Stimulated activated naive B cell treated with anti-CD40 and anti-IgM and Interleukin-4, amounts not matched to agents 10 μg/mL and 1 μg/mL and 100 μg/mL, for 72 hours (primary cell): ENCODE results near the gene FRMD5.

Experiments used
- ATAC-seq, 2 donors: fragments of 150-1000 bp; cut with Tn5 transposase; replicated peaks; 2 replicates each; pipeline ENCODE4 v1.10.0; 2021; ENCODE audit warnings: moderate library complexity in 1 of 2
- DNase-seq: peaks from one replicate; pipeline ENCODE4 v3.0.0; 2021
- H3K27ac Mint-ChIP-seq: one replicate; pipeline ENCODE4 v1.8.0; 2022; ENCODE audit warnings: mild to moderate bottlenecking, mixed read lengths
- H3K27me3 Mint-ChIP-seq, 2 donors: one replicate each; pipeline ENCODE4 v1.8.0; 2022; ENCODE audit warnings: mixed read lengths in 2 of 2
- H3K36me3 Mint-ChIP-seq, 2 donors: one replicate each; pipeline ENCODE4 v1.8.0; 2022; ENCODE audit warnings: mixed read lengths in 2 of 2, mild to moderate bottlenecking in 1 of 2
- H3K4me1 Mint-ChIP-seq, 2 donors: one replicate each; pipeline ENCODE4 v1.8.0; 2022; ENCODE audit warnings: mixed read lengths in 2 of 2, mild to moderate bottlenecking in 1 of 2
- H3K4me3 Mint-ChIP-seq, 2 donors: one replicate each; pipeline ENCODE4 v1.8.0; 2022; ENCODE audit warnings: mild to moderate bottlenecking in 2 of 2, mixed read lengths in 2 of 2, moderate library complexity in 1 of 2
- H3K9me3 Mint-ChIP-seq, 2 donors: one replicate each; pipeline ENCODE4 v1.8.0; 2022; ENCODE audit warnings: mixed read lengths in 2 of 2, mild to moderate bottlenecking in 1 of 2

FRMD5 gene

GRCh38 chr15:44147636-44148035, 47.4 kb downstream of the FRMD5 start:
- no peak overlapping the region for H3K27ac Mint-ChIP-seq
- H3K27me3 Mint-ChIP-seq = peaks cover 15 to 21% of the 10 kb centered on the region in 2 donors
- no peak overlapping the region for H3K4me3 Mint-ChIP-seq
- no peaks in the 10 kb centered on the region for H3K9me3 Mint-ChIP-seq
- no peaks in the 10 kb centered on the region for H3K4me1 Mint-ChIP-seq
- no peak for DNase-seq
- no peaks in the 10 kb centered on the region for H3K36me3 Mint-ChIP-seq
- ATAC-seq = no peak

GRCh38 chr15:44145495-44145894, 49.6 kb downstream of the FRMD5 start:
- Mint-ChIP-seq H3K9me3 (no peaks in the 10 kb centered on the region), H3K27ac (no peak overlapping the region), H3K27me3 (peaks cover 15 to 21% of the 10 kb centered on the region in 2 donors), H3K4me3 (no peak overlapping the region), H3K4me1 (no peaks in the 10 kb centered on the region), H3K36me3 (no peaks in the 10 kb centered on the region)
- DNase-seq = no peak
- no peak for ATAC-seq

- no peak for ATAC-seq
- no peak overlapping the region for H3K27ac Mint-ChIP-seq
- no peak for DNase-seq
- H3K4me1 Mint-ChIP-seq = no peaks in the 10 kb centered on the region
- peaks cover 15 to 18% of the 10 kb centered on the region in 2 donors for H3K27me3 Mint-ChIP-seq
- no peaks in the 10 kb centered on the region for H3K36me3 Mint-ChIP-seq
- H3K9me3 Mint-ChIP-seq = no peaks in the 10 kb centered on the region
- H3K4me3 Mint-ChIP-seq = no peak overlapping the region
Observed at GRCh38 chr15:44144992-44145391, 50.1 kb downstream of the FRMD5 start.

GRCh38 chr15:44144184-44144583, 50.9 kb downstream of the FRMD5 start:
- no peaks in the 10 kb centered on the region for H3K4me1 Mint-ChIP-seq
- ATAC-seq = no peak
- no peak for DNase-seq
- H3K27me3 Mint-ChIP-seq = peaks cover 10 to 13% of the 10 kb centered on the region in 2 donors
- H3K4me3 Mint-ChIP-seq = no peak overlapping the region
- no peaks in the 10 kb centered on the region for H3K9me3 Mint-ChIP-seq
- no peak overlapping the region for H3K27ac Mint-ChIP-seq
- H3K36me3 Mint-ChIP-seq = no peaks in the 10 kb centered on the region

- Mint-ChIP-seq H3K4me3 (no peak overlapping the region), H3K27ac (no peak overlapping the region), H3K27me3 (peaks cover 5 to 6% of the 10 kb centered on the region in 2 donors), H3K9me3 (no peaks in the 10 kb centered on the region), H3K4me1 (no peaks in the 10 kb centered on the region), H3K36me3 (no peaks in the 10 kb centered on the region)
- DNase-seq = no peak
- no peak for ATAC-seq
Observed at GRCh38 chr15:44137750-44138149, 57.3 kb downstream of the FRMD5 start.

- Mint-ChIP-seq H3K4me1 (no peaks in the 10 kb centered on the region), H3K4me3 (no peak overlapping the region), H3K27me3 (peaks cover 8 to 11% of the 10 kb centered on the region in 2 donors), H3K9me3 (no peaks in the 10 kb centered on the region), H3K27ac (no peak overlapping the region), H3K36me3 (no peaks in the 10 kb centered on the region)
- no peak for DNase-seq
- no peak for ATAC-seq
Observed at GRCh38 chr15:44136991-44137477, 58.0 kb downstream of the FRMD5 start.

- H3K4me3 Mint-ChIP-seq = no peak overlapping the region
- DNase-seq (no peak), ATAC-seq (no peak)
- H3K27ac Mint-ChIP-seq = no peak overlapping the region
- peaks cover 15 to 22% of the 10 kb centered on the region in 2 donors for H3K27me3 Mint-ChIP-seq
- no peaks in the 10 kb centered on the region for H3K9me3 Mint-ChIP-seq
- no peaks in the 10 kb centered on the region for H3K36me3 Mint-ChIP-seq
- H3K4me1 Mint-ChIP-seq = no peaks in the 10 kb centered on the region
Observed at GRCh38 chr15:44132057-44132456, 63.0 kb downstream of the FRMD5 start.

- Mint-ChIP-seq H3K36me3 (no peaks in the 10 kb centered on the region), H3K4me1 (no peaks in the 10 kb centered on the region), H3K9me3 (no peaks in the 10 kb centered on the region), H3K4me3 (no peak overlapping the region), H3K27ac (no peak overlapping the region), H3K27me3 (peaks cover 21 to 28% of the 10 kb centered on the region in 2 donors)
- DNase-seq (no peak), ATAC-seq (no peak)
Observed at GRCh38 chr15:44130778-44131177, 64.3 kb downstream of the FRMD5 start.

DNA sequence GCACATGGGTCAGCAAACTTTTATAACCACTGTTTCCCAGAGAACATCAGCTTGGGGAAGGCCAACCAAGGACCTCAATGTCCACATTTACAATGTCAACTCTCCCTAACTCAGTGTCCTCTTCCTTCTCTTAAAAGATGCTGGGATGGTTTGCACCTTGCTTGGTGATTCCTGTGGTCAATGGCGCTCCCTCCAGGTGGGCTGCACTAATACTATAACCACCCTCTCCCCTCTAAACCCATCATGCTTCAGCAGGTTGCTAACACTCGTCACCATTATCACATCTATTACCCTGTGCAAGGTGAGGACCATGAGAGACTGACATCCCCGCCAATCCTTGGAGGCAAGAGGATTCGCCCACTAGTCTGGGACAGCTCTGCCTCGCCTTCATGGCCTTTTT, 65.2 kb downstream of the FRMD5 start:
- Mint-ChIP-seq H3K9me3 (no peaks in the 10 kb centered on the region), H3K27me3 (peaks cover 20 to 27% of the 10 kb centered on the region in 2 donors), H3K27ac (no peak overlapping the region), H3K4me3 (no peak overlapping the region), H3K36me3 (no peaks in the 10 kb centered on the region), H3K4me1 (no peaks in the 10 kb centered on the region)
- no peak for ATAC-seq
- DNase-seq = no peak

DNA sequence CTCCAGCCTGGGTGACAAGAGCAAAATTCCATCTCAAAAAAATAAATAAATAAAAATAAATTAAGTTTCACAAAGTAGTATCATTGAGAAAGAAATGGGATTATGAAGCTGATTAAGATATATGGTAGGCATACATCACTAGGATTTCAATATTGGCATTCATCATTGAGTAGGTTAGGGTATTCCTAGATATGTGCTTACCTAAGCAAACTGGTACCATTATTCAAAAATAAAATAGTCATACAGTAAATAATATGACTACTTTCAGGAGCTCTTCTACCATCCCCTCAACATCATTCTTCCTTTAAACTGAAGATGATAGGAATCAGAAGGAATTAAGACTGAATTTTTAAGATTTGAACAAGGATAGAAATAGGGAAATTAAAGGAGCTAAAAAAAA, 66.6 kb downstream of the FRMD5 start:
- no peaks in the 10 kb centered on the region for H3K36me3 Mint-ChIP-seq
- H3K27me3 Mint-ChIP-seq = peaks cover 16 to 22% of the 10 kb centered on the region in 2 donors
- H3K9me3 Mint-ChIP-seq = no peaks in the 10 kb centered on the region
- no peak for ATAC-seq
- H3K4me3 Mint-ChIP-seq = no peak overlapping the region
- H3K4me1 Mint-ChIP-seq = no peaks in the 10 kb centered on the region
- no peak overlapping the region for H3K27ac Mint-ChIP-seq
- DNase-seq = no peak

DNA sequence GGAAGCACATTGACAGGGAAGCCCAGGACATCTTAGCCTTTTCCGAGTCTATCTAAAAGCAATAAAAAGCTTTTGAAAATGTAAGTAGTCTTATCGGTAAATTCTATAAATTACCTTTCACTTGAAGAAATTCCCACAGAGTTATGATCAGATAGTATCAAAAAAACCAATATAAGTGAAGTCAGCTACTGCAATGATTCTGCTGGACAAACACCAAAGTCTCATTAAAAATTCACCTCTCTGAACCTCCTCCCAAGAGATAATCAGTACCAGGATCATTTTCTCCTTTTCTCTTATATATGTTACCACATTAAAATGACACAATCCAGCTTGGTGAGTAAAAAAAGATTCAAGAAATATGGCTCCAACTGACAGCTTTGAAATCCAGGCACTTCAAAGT, 69.2 kb downstream of the FRMD5 start:
- Mint-ChIP-seq H3K9me3 (no peaks in the 10 kb centered on the region), H3K4me1 (no peaks in the 10 kb centered on the region), H3K36me3 (no peaks in the 10 kb centered on the region), H3K27me3 (peaks cover 12 to 15% of the 10 kb centered on the region in 2 donors), H3K27ac (no peak overlapping the region), H3K4me3 (no peak overlapping the region)
- no peak for DNase-seq
- ATAC-seq = no peak

DNA sequence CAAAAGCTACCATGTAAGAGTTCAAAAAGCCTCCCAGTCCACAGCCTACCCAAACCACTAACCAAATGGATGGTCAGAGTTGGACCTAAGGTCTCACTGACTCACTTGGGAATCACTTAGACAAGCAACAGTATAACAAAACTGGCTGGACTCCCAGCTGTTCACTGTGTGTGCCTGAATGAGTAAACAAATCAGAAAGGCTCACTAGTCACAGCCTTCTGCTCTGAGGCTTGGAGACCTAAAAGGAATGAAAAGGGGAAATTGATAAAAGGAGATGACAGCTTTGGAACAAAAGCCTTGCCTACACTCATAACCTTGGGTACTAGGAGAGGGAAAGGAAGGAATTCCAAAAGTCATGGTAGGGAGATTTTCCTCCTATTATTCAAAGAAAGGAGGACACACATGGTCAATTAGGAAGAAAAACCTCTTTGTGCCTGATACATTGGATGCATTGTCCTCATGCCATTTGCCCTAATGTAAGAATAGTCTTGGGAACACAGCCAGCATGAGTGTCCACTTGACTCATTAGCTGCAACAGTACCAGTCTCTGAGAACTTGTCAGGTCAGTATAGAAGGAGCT, 92.3 kb downstream of the FRMD5 start:
- Mint-ChIP-seq H3K27me3 (peaks cover 12 to 16% of the 10 kb centered on the region in 2 donors), H3K36me3 (no peaks in the 10 kb centered on the region), H3K4me3 (no peak overlapping the region), H3K27ac (no peak overlapping the region), H3K9me3 (no peaks in the 10 kb centered on the region), H3K4me1 (no peaks in the 10 kb centered on the region)
- no peak for ATAC-seq
- no peak for DNase-seq

GRCh38 chr15:44101944-44102343, 93.1 kb downstream of the FRMD5 start:
- ATAC-seq = no peak
- Mint-ChIP-seq H3K4me3 (no peak overlapping the region), H3K27me3 (peaks cover 13 to 16% of the 10 kb centered on the region in 2 donors), H3K36me3 (no peaks in the 10 kb centered on the region), H3K27ac (no peak overlapping the region), H3K4me1 (no peaks in the 10 kb centered on the region), H3K9me3 (no peaks in the 10 kb centered on the region)
- no peak for DNase-seq

- H3K4me3 Mint-ChIP-seq = no peak overlapping the region
- no peak for DNase-seq
- H3K9me3 Mint-ChIP-seq = no peaks in the 10 kb centered on the region
- no peak overlapping the region for H3K27ac Mint-ChIP-seq
- H3K4me1 Mint-ChIP-seq = no peaks in the 10 kb centered on the region
- peaks cover 13 to 15% of the 10 kb centered on the region in 2 donors for H3K27me3 Mint-ChIP-seq
- no peaks in the 10 kb centered on the region for H3K36me3 Mint-ChIP-seq
- no peak for ATAC-seq
Observed at GRCh38 chr15:44101286-44101685, 93.8 kb downstream of the FRMD5 start.

DNA sequence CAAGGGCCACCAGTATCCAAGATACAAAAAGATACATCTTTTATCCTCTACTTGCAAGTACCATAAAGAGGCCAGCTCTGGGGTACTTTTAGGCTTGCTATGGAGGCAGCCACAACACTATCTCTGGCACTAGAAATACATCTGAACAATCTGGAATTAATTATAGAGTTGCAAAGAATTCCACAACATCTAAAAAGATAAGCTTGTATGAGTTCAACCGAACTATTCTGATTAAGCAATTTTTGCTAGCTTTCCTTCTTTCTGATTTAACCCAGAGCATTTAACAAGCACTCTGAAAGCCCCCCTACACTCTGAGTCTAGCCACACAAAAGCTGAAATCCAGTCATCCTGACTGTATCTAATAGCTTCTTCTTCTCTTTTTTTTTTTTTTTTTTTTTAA, 95.4 kb downstream of the FRMD5 start:
- Mint-ChIP-seq H3K27me3 (peaks cover 18 to 19% of the 10 kb centered on the region in 2 donors), H3K27ac (no peak overlapping the region), H3K4me1 (no peaks in the 10 kb centered on the region), H3K9me3 (no peaks in the 10 kb centered on the region), H3K4me3 (no peak overlapping the region), H3K36me3 (no peaks in the 10 kb centered on the region)
- ATAC-seq (no peak), DNase-seq (no peak)

DNA sequence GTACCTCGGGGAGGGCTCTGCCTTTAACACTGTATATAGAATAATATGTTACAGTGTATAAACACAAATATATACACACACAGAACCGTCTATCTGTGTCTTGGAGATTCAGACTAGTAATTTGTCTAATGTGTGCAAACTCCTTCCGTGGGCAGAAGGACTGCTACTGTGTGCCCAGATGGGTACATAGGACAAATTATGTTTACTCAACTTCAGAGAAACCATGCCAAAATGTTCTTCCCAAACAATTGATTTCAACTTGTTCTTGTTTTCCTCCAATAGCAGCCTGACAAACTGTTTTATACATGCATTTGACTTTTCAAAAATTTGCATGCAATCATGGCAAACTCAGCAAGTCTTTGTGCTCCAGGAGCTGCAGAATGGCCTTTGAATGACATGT, 97.5 kb downstream of the FRMD5 start:
- H3K4me3 Mint-ChIP-seq = no peak overlapping the region
- H3K4me1 Mint-ChIP-seq = no peaks in the 10 kb centered on the region
- ATAC-seq (no peak), DNase-seq (no peak)
- H3K27me3 Mint-ChIP-seq = peaks cover 17 to 33% of the 10 kb centered on the region in 2 donors
- no peaks in the 10 kb centered on the region for H3K36me3 Mint-ChIP-seq
- H3K9me3 Mint-ChIP-seq = no peaks in the 10 kb centered on the region
- no peak overlapping the region for H3K27ac Mint-ChIP-seq
